Posterior cingulate gyrus (tissue), 11 donors: Measurements from ENCODE around the gene VPS33B.
A peak's percentile ranks its signal among the peaks of the same experiment; 100 is the strongest.
"Not testable (repeated sequence)": the region's sequence is repeated elsewhere in the genome, so short reads cannot be mapped to it uniquely, and the experiment has no call there.

Source experiments
- DNase-seq, 10 donors: peaks; one replicate each; pipeline versions ENCODE4 v3.0.0 to v3.0.0-alpha.2; 2020 to 2021; ENCODE audit warnings: mixed read lengths in 3 of 10
- intact Hi-C: fragments of 100-400 bp; cut with DNase I; formaldehyde crosslinking; loops from one replicate; pipeline ENCODE4 v1.15.1; 2023

VPS33B gene

DNA sequence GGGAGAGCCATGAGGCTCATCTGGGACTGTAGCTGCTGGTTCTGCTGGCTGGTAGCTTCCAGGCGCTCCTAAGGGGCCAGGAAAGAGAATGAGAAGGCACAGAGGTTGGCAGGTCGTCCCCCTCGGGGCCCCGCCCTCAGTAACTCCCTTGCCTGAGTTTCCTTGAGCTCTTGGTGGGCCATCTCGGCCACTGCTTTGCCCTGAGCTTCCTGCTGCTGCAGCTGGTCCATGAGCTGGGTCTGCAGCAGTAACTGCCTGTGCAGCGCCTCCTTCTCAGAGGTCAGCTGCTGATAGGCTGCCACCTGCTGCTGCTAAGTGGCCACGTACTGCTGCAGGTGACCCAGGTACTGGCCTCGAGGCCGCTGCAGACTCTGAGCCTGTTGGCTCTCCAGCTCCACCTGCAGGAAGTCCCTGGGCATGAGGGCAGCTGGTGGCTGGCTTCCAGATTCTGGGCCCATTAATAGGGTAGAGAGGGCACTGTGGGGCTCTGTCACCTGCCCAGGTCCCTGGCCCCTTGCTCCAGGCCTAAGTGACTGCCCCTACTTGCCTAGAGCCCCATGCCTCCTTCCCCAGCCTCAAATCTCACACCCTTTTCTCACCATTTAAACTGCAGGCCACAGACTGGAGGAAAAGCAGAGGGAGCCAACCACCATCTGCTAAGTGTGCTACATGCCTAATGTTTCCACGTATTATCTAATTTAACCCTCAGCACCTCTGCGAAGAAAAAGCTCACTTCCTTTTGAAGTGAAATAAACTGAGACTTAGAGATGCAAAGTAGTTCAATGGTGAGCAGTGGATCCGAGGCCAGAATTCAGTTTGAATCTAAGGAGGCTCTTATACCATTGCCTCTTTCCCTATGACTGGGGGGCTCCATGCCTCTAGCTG is 10.8 kb upstream of the VPS33B start:
- DNase-seq: peak in 5 of 10 donors; percentile 14 to 86 (median 26)
- intact Hi-C loops: no loop called here

DNA sequence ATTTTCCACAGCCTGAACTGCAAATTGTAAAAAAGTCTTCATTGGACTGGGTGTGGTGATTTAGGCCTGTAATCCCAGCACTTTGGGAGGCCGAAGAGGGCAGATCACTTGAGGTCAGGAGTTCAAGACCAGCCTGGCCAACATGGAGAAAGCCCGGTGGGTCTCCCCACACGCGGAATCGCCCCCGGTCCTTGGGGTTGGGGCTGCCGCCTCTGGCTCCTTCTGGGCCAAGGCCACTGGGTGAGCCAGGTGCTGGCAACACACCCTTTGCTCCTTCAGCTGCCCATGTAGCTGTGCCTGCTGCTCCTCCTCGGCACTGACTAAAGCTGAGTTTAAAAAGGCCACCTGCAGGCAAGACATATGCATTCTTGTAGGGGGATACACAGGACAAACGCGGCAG is 9.4 kb upstream of the VPS33B start:
- intact Hi-C loops: no loop called here
- DNase-seq: peak in 1 of 10 donors; percentile 48

DNA sequence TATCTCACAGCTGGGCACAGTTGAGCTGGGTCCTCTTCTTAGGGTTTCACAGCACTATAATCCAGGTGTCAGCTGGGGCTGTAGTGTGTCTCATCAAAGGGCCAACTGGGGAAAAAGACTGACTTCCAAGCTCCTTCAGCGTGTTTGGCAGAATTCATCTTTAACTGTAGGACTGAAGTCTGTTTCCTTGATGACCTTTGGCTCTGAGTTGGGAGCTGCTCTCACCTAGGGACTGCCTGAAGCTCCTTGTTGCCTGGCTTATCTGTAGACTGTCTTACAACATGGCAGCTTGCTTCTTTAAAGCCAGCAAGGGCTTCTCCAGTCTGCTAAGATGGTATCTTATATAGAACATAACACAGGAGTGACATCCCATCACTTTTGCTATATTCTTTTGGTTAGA is 5.3 kb upstream of the VPS33B start:
- intact Hi-C loops: no loop called here
- no peak for DNase-seq

GRCh38 chr15:91023720-91024119 is 1.3 kb upstream of the VPS33B start:
- no peak for DNase-seq
- intact Hi-C loops: no loop called here

GRCh38 chr15:91022832-91023129 is 387 bp upstream of the VPS33B start:
- intact Hi-C loops: no loop called here

DNA sequence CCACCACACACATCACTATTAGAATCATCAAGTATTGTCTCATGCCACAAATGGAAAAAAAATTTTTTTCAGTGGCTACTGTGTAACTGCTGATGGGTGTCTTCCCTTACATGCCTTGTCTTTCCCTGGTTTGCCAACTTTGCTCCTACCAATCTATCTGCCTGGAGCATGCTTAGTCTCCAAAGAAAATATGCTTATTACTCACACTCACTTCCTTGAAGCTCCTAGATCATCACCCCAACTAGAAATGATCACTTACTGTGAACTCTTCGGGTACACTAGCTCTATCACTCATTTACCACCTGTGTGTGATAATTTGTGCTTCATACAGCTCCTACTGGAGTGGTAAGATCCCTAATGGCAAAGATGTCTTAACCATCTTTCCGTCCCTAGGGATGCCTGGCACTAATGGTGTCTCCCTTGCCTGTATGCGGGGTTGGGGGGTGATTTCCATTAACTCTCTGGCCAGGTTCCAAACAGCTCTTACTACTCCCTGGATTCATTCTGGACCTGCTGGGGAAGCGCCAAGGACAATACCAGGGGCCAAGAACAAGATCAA is 799 bp downstream of the VPS33B start:
- intact Hi-C loops: no loop called here
- no peak for DNase-seq

More at GRCh38 chr15:91022832-91023129, 387 bp upstream of the VPS33B start:
- DNase-seq: no peak

GRCh38 chr15:91018158-91018557 is 4.2 kb downstream of the VPS33B start:
- DNase-seq: no peak
- intact Hi-C loops: no loop called here

DNA sequence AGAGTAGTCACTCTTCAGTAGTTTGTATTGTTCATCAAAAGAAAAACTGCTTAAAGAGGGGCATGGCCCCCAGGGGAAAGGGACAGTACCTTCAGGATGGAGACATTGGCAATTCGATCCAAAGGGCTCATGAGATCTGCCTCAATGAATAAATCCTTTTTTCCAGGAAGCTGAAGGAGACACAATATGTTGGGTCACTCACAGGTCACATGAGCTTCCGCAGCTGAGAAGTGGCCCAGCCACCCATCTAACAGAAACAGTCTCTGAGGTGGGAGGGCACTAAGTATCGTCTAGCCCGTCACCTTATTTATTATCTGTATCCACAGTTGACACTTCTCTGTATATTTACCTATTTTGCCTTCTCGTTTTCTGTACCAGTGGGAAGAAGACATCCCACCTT is 4.7 kb downstream of the VPS33B start:
- intact Hi-C loops: no loop called here
- no peak for DNase-seq

DNA sequence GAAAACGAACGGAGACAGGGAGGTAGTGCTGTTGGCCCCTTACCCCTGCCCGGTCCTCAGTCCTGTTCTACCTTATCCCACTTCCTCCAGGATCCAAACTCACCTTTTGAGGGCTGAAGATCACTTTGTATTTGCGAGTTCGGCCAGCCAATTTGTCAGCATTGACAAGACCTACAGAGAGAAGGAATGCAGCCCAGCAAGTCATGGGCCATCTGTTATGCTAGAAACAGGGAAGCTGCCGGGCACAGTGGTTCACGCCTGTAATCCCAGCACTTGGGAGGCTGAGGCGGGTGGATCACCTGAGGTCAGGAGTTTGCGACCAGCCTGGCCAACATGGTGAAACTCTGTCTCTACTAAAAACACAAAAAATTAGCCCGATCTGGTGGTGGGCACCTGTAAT is 8.7 kb downstream of the VPS33B start:
- intact Hi-C loops: not testable (repeated sequence)

GRCh38 chr15:91007266-91007665 is 15.1 kb downstream of the VPS33B start:
- DNase-seq: no peak
- intact Hi-C loops: no loop called here

More for the DNA sequence above, 8.7 kb downstream of the VPS33B start:
- not testable (repeated sequence) for DNase-seq

GRCh38 chr15:91001209-91001608 is 21.2 kb downstream of the VPS33B start:
- intact Hi-C loops: no loop called here
- DNase-seq: no peak

- DNase-seq: peak in 1 of 10 donors; percentile 54
- intact Hi-C loops: no loop called here
Observed at GRCh38 chr15:90998737-90999136, 23.7 kb downstream of the VPS33B start.

DNA sequence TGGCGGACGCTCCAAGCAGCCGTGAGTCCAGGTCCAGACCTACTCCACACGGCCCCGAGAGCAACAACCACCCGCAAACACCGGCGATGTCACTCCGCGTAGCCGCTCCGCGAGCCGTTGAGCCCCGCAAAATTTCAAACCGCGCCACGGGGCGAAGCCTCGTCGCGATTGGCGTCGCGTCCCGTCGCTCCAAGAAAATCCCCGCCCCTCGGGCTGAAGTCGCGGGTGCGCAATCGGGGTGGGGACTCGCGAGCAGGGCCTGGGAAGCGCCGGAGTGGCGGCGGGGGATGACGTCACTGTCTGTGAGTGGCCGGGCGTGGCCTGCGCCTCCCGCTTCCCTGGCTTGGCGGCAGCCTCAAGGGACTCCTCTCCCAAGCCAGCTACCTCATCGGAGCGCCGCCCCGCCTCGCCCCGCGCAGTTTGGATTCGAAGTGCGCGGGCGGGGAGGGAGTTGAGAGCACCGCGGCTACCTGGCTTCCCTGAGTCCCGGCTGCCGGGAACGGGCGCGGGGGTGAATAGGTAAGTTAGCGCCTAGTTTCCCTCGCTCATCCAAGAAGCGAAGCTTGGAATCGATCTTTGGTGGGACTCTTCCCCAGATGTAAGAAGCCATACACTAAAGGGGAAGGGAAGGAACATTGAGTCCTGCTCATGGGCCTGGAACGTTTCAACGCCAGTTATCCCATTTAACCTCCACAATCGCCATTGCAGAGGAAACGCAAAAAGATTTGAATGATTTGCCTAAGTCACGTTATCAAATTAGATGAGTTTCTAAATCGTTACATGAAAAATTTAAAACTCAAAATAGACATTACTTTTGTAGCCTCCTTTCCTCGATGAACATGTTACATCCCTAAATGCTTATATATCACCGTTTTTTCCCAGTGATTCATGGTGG is 27.7 kb downstream of the VPS33B start, which contains the start of gene PRC1:
Gene PRC1, minus strand, starts transcription at position 119 of the 895 bp plus-strand sequence. Its CDS starts 118 bp downstream, at position 1.
- peak; percentile 94 to 100 (median 98) for DNase-seq

DNA sequence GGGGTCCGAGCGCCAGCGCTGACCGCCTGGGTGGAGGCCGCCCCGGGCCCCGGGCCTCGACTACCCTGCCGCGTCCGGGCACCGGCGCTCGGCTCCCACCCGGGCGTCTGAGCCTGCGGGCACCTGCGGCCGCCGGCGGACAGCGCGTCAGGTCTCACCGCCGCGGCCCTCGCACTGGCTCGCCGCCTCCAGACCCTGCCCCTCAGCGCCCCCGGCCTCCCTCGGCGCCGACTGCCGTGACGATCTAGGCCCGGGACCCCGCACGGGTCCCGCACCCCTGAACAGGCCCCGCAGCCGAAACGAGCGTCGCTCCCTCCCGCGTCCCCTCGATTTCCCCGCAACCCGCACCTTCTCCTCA is 28.4 kb downstream of the VPS33B start:
- DNase-seq: peak in 2 of 10 donors; percentile 70 to 83
- intact Hi-C loops: loop anchor here (5.0 kb wide), 1 partner anchor 42 kb away; the partner anchor contains the start of gene RCCD1

More for the DNA sequence above, 27.7 kb downstream of the VPS33B start, which contains the start of gene PRC1:
- intact Hi-C loops: loop anchor here (5.0 kb wide), 1 partner anchor 42 kb away; the partner anchor contains the start of gene RCCD1

DNA sequence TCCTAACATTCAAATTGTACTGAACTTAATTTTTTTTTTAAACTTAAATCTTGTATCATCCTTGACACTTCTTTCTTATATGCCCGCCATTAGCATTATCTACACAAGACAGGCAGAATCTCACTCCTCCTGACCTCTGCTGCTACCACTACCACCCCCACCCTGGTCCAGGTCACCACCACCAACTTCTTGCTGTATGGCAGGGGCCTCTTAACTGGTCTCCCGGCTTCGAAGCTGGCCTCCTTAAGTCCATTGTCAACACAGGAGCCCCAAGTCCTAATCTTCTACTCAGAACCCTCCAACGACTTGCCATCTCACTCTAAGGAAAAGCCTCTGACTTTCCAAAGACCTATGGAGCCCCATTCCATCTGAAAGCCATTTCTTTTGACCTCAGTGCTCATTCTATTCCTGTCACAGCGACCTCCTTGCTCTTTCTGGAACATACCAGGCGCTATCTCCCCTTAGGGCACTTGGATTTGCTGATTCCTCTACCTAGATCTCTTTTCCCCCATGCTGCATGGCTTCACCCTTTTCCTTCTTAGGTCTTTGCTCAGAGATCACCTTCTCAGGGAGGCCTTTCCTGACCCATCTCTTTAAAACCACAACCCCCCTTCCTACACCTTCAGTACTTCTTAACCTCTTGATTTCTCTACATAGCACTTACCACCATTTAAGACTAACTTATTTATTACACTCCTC is 30.7 kb downstream of the VPS33B start:
- peak in 1 of 10 donors; percentile 49 for DNase-seq
- intact Hi-C loops: loop anchor here (5.0 kb wide), 1 partner anchor 39 kb away; the partner anchor contains the start of gene RCCD1

- DNase-seq: no peak
- intact Hi-C loops: loop anchor here (5.0 kb wide), 1 partner anchor 38 kb away; the partner anchor contains the start of gene RCCD1
Observed at GRCh38 chr15:90990446-90990845, 31.9 kb downstream of the VPS33B start.

- DNase-seq: no peak
- intact Hi-C loops: no loop called here
Observed at GRCh38 chr15:90989040-90989768, 33.2 kb downstream of the VPS33B start.

GRCh38 chr15:90988296-90988695 is 34.1 kb downstream of the VPS33B start:
- intact Hi-C loops: no loop called here
- DNase-seq: no peak

GRCh38 chr15:90987561-90988141 is 34.7 kb downstream of the VPS33B start:
- no peak for DNase-seq
- intact Hi-C loops: no loop called here
